Fibroblast of lung (primary cell): ENCODE data around the gene ACADVL. TPM values are rescaled to one million over a fixed set of nuclear protein-coding genes. Genes with fewer than 3 reads are reported as not detected.
A peak's percentile ranks its signal among the peaks of the same experiment; 100 is the strongest.

ENCODE experiments used
- DNase-seq, 2 donors: peaks; one replicate each; pipeline versions ENCODE4 v3.0.0 to v3.0.0-alpha.2; 2010; ENCODE audit warnings: low read depth in 2 of 2
- H2AFZ ChIP-seq: 2 replicates; pipeline ENCODE4 v1.5.1; 2012; ENCODE audit warnings: low read length, control low read depth, inconsistent platforms
- H3K27ac ChIP-seq: 2 replicates; pipeline ENCODE4 v1.5.1; 2011; ENCODE audit warnings: low read length, control low read depth; ENCODE audit not compliant: insufficient read depth
- H3K27me3 ChIP-seq: 2 replicates; pipeline ENCODE4 v1.5.1; 2011; ENCODE audit warnings: mild to moderate bottlenecking, low read length; ENCODE audit not compliant: control insufficient read depth, insufficient read depth
- H3K36me3 ChIP-seq: 2 replicates; pipeline ENCODE4 v1.5.1; 2011; ENCODE audit warnings: low read length; ENCODE audit not compliant: control insufficient read depth, insufficient read depth
- H3K4me1 ChIP-seq: 2 replicates; pipeline ENCODE4 v1.5.1; 2011; ENCODE audit warnings: low read length; ENCODE audit not compliant: control insufficient read depth, insufficient read depth; ENCODE audit errors: extremely low read depth
- H3K4me2 ChIP-seq: 2 replicates; pipeline ENCODE4 v1.5.1; 2011; ENCODE audit warnings: low read length, control low read depth; ENCODE audit not compliant: insufficient read depth; ENCODE audit errors: extremely low read depth
- H3K4me3 ChIP-seq, 4 experiments: fragments of 200-600 bp in 1 of 4; sonication (generic) in 1 of 4; replicated peaks in 1 of 4; 2 replicates each; pipeline ENCODE4 v1.5.1; 2011 to 2016; ENCODE audit warnings: low read length in 4 of 4, low read depth in 3 of 4, mild to moderate bottlenecking in 3 of 4, control low read depth in 2 of 4, inconsistent platforms in 1 of 4, mixed read lengths in 1 of 4; ENCODE audit not compliant: insufficient read depth in 1 of 4; ENCODE audit errors: control extremely low read depth in 1 of 4
- H3K79me2 ChIP-seq: 2 replicates; pipeline ENCODE4 v1.5.1; 2012; ENCODE audit warnings: mild to moderate bottlenecking, low read length, inconsistent platforms; ENCODE audit not compliant: control insufficient read depth, insufficient read depth
- H3K9ac ChIP-seq: 2 replicates; pipeline ENCODE4 v1.5.1; 2011; ENCODE audit warnings: mild to moderate bottlenecking, low read length, control low read depth; ENCODE audit not compliant: insufficient read depth
- H3K9me3 ChIP-seq: 2 replicates; pipeline ENCODE4 v1.5.1; 2012; ENCODE audit warnings: low read depth, low read length; ENCODE audit not compliant: control insufficient read depth, insufficient read depth
- H4K20me1 ChIP-seq: 2 replicates; pipeline ENCODE4 v1.5.1; 2011; ENCODE audit warnings: low read length; ENCODE audit not compliant: control insufficient read depth, insufficient read depth; ENCODE audit errors: extremely low read depth
- CTCF ChIP-seq, 2 donors: IDR thresholded peaks in 1 of 2; conservative IDR thresholded peaks in 1 of 2; 1 replicate in 1 of 2; 2 replicates in 1 of 2; pipeline ENCODE4 v1.5.1; 2011 to 2012; ENCODE audit warnings: low read length in 2 of 2, control low read depth in 1 of 2, inconsistent platforms in 1 of 2, low read depth in 1 of 2, mild to moderate bottlenecking in 1 of 2
- EZH2 ChIP-seq: IDR thresholded peaks from 2 replicates; pipeline ENCODE4 v1.5.1; 2012; ENCODE audit warnings: low read length, control low read depth, mild to moderate bottlenecking; ENCODE audit errors: missing control alignments
- polyA plus RNA-seq, 2 donors: library from polyadenylated mRNA; depleted of rRNA in 1 of 2; stranded (reverse) in 1 of 2; unstranded in 1 of 2; fragments of >200 nt; gene quantifications; 2 replicates each; pipeline ENCODE4 v1.2.1, GENCODE V29; 2011 to 2012; ENCODE audit warnings: missing spikeins in 1 of 2
- total RNA-seq: library from RNA; depleted of rRNA; stranded (reverse); fragments of >200 nt; gene quantifications from 2 replicates; pipeline ENCODE4 v1.2.1, GENCODE V29; 2014

ACADVL gene
- total and polyA plus RNA-seq, 2 donors (not counting 1 experiment from before 2014, with no cell fraction given), result 129 to 313 TPM

DNA sequence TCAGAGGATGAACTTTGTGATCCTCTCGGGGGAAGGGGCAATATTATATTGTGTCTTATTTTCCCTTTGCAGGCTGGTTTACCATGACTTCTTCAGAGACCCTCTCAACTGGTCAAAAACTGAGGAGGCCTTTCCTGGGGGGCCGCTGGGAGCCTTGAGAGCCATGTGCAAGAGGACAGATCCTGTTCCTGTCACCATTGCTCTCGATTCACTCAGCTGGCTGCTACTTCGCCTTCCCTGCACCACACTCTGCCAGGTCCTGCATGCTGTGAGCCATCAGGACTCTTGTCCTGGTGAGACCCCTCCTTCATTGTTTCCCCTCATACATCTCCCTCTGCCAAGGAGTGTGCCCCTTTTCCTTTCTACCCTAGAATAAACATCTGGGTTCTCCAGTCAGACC lies 34.8 kb downstream of the ACADVL start:
- H3K4me1 ChIP-seq, result peaks cover 3% of the 10 kb centered on the region
- no peak for DNase-seq
- H3K27me3 ChIP-seq, result no peaks in the 10 kb centered on the region
- H3K4me3 ChIP-seq, result no peak overlapping the region
- H3K27ac ChIP-seq, result no peak overlapping the region
- no peaks in the 10 kb centered on the region for H3K9me3 ChIP-seq
- H3K9ac ChIP-seq, result no peak overlapping the region
- peaks cover 1% of the 10 kb centered on the region for H3K36me3 ChIP-seq
- no peaks in the 10 kb centered on the region for H4K20me1 ChIP-seq
- TF ChIP-seq CTCF (conservative IDR thresholded peaks at IDR 0.05 in 1 of 2, IDR thresholded peaks at IDR 0.05 in 1 of 2; ENCODE audit: low read depth in 1 of 2, low read length in 2 of 2), result no peak
- no peak for TF ChIP-seq EZH2
- no peak overlapping the region for H2AFZ ChIP-seq
- H3K4me2 ChIP-seq, result no peak overlapping the region
- peaks cover 28% of the 10 kb centered on the region for H3K79me2 ChIP-seq

DNA sequence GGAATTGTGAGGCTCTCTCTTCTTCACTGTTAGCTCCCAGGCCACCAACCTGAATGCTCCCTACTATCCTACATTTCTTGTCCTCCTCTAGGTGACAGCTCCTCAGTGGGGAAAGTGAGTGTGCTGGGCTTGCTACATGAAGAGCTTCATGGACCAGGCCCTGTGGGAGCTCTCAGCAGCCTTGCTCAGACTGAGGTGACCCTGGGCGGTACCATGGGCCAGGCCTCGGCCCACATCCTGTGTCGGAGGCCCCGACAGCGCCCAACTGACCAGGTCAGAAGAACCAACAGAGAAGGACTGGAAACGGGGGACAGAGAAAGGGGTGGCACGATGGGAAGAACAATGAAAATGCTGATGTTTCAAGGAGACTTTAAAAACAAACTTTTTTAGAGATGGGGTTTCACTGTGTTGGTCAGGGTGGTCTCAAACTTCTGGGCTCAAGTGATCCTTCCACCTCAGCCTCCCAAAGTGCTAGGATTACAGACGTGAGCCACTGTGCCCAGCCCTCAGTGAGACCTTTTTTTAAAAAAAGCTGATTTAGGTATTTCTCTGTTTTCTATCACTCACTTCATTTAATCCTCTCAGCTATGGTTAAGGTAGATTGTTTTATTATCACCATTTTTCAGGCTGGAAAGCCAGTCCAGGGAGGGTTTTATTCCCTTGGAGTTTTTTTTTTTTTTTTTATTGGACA lies 37.2 kb downstream of the ACADVL start:
- TF ChIP-seq EZH2 (no peak), CTCF (conservative IDR thresholded peaks at IDR 0.05 in 1 of 2, IDR thresholded peaks at IDR 0.05 in 1 of 2; ENCODE audit: low read depth in 1 of 2, low read length in 2 of 2) (no peak)
- Histone ChIP-seq H3K4me1 (no peaks in the 10 kb centered on the region), H3K27me3 (no peaks in the 10 kb centered on the region), H4K20me1 (no peaks in the 10 kb centered on the region), H3K9ac (no peak overlapping the region), H3K27ac (no peak overlapping the region), H2AFZ (no peak overlapping the region), H3K36me3 (peaks cover 1% of the 10 kb centered on the region), H3K4me3 (no peak overlapping the region), H3K4me2 (no peak overlapping the region), H3K79me2 (peaks cover 9% of the 10 kb centered on the region), H3K9me3 (no peaks in the 10 kb centered on the region)
- no peak for DNase-seq

- Histone ChIP-seq H3K9me3 (no peaks in the 10 kb centered on the region), H3K36me3 (peaks cover 1% of the 10 kb centered on the region), H3K27me3 (no peaks in the 10 kb centered on the region), H3K27ac (no peak overlapping the region), H3K79me2 (no peaks in the 10 kb centered on the region), H3K4me1 (no peaks in the 10 kb centered on the region), H3K4me2 (no peak overlapping the region), H4K20me1 (no peaks in the 10 kb centered on the region), H2AFZ (no peak overlapping the region), H3K4me3 (no peak overlapping the region), H3K9ac (no peak overlapping the region)
- DNase-seq, result peak; percentile 34 to 39
- no peak for TF ChIP-seq EZH2
- no peak for TF ChIP-seq CTCF (conservative IDR thresholded peaks at IDR 0.05 in 1 of 2, IDR thresholded peaks at IDR 0.05 in 1 of 2; ENCODE audit: low read depth in 1 of 2, low read length in 2 of 2)
Observed at GRCh38 chr17:7258731-7259554, 39.2 kb downstream of the ACADVL start.
